CD4-positive, alpha-beta T cell treated with Interleukin-15 for 1 hour (primary cell): ENCODE measurements around the gene ITPA.
"Not testable (repeated sequence)": the region's sequence is repeated elsewhere in the genome, so short reads cannot be mapped to it uniquely, and the experiment has no call there.

Source experiments
- DNase-seq: peaks from one replicate; pipeline ENCODE4 v3.0.0-alpha.2; 2020

ITPA gene

GRCh38 chr20:3173610-3174441 lies 35.5 kb upstream of the ITPA start:
- peak; percentile 89 for DNase-seq

- DNase-seq = no peak
Observed at GRCh38 chr20:3174442-3175261, 34.6 kb upstream of the ITPA start.

- no peak for DNase-seq
Observed at GRCh38 chr20:3175270-3175669, 34.0 kb upstream of the ITPA start.

GRCh38 chr20:3177746-3178485 lies 31.4 kb upstream of the ITPA start:
- DNase-seq = no peak

- no peak for DNase-seq
Observed at GRCh38 chr20:3180319-3180718, 29.0 kb upstream of the ITPA start.

- DNase-seq = no peak
Observed at GRCh38 chr20:3181270-3181669, 28.0 kb upstream of the ITPA start.

- not testable (repeated sequence) for DNase-seq
Observed at GRCh38 chr20:3182429-3182828, 26.9 kb upstream of the ITPA start.

GRCh38 chr20:3183896-3184612 lies 25.2 kb upstream of the ITPA start:
- no peak for DNase-seq

- DNase-seq = not testable (repeated sequence)
Observed at GRCh38 chr20:3187861-3188260, 21.4 kb upstream of the ITPA start.

- DNase-seq = no peak
Observed at GRCh38 chr20:3188823-3189413, 20.4 kb upstream of the ITPA start.

GRCh38 chr20:3189561-3190131 lies 19.7 kb upstream of the ITPA start:
- no peak for DNase-seq

- no peak for DNase-seq
Observed at GRCh38 chr20:3190681-3191111, 18.6 kb upstream of the ITPA start.

- DNase-seq = no peak
Observed at GRCh38 chr20:3192226-3193015, 16.9 kb upstream of the ITPA start.

GRCh38 chr20:3193806-3194616 lies 15.3 kb upstream of the ITPA start:
- no peak for DNase-seq

- no peak for DNase-seq
Observed at GRCh38 chr20:3194617-3195280, 14.5 kb upstream of the ITPA start.

- no peak for DNase-seq
Observed at GRCh38 chr20:3195590-3196237, 13.6 kb upstream of the ITPA start.

GRCh38 chr20:3199206-3199605 lies 10.1 kb upstream of the ITPA start:
- DNase-seq = no peak

- no peak for DNase-seq
Observed at GRCh38 chr20:3199976-3200755, 9.1 kb upstream of the ITPA start.
